ENCODE data around the gene POU6F2. TPM values are rescaled to one million over a fixed set of nuclear protein-coding genes. Genes with fewer than 3 reads are reported as not detected.

The POU6F2 gene
- total RNA-seq, 1 experiment from 2014 or later = 0.27 TPM

DNA sequence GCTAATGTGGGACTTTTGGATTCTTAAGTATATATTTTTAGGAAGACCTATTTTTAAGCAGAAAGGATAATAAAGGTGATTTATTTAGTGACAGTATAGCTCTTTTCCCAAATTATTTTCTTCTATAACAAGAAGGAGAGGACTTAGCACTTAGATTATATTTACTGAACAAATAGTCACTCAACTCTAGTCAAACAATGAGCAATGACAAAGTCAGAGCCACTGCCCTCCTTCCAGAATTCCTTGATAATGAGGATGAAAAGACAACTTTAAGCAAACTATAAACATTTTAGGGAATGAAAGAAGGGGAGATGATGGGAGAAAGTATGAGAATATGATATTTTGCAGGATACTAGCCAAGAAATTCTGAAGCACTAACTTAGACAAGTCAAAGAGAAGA lies 295.0 kb downstream of the POU6F2 start (continued):
- no peak for TF ChIP-seq REST (IDR thresholded peaks at IDR 0.05; ENCODE audit: low read depth)
- no peak for TF ChIP-seq ELF1 (IDR thresholded peaks at IDR 0.05; ENCODE audit: borderline replicate concordance, low read depth)
- no peak for TF ChIP-seq ATF3 (IDR thresholded peaks at IDR 0.05)
- TF ChIP-seq, protein P1, sequence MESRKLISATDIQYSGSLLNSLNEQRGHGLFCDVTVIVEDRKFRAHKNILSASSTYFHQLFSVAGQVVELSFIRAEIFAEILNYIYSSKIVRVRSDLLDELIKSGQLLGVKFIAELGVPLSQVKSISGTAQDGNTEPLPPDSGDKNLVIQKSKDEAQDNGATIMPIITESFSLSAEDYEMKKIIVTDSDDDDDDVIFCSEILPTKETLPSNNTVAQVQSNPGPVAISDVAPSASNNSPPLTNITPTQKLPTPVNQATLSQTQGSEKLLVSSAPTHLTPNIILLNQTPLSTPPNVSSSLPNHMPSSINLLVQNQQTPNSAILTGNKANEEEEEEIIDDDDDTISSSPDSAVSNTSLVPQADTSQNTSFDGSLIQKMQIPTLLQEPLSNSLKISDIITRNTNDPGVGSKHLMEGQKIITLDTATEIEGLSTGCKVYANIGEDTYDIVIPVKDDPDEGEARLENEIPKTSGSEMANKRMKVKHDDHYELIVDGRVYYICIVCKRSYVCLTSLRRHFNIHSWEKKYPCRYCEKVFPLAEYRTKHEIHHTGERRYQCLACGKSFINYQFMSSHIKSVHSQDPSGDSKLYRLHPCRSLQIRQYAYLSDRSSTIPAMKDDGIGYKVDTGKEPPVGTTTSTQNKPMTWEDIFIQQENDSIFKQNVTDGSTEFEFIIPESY (IDR thresholded peaks at IDR 0.05; ENCODE audit: extremely low read depth, insufficient replicate concordance, low read length) = no peak

GRCh38 chr7:39280337-39280736 lies 302.6 kb downstream of the POU6F2 start:
- DNase-seq (ENCODE audit: low read depth, low spot score) = no peak
- Histone ChIP-seq H4K20me1 (ENCODE audit: insufficient read depth) (no peaks in the 10 kb centered on the region), H3K79me2 (ENCODE audit: insufficient read depth, low read length) (no peaks in the 10 kb centered on the region), H3K4me2 (ENCODE audit: low read length) (no peak overlapping the region), H2AFZ (ENCODE audit: low read depth, low read length, poor library complexity, severe bottlenecking) (no peak overlapping the region), H3K27me3 (ENCODE audit: insufficient read depth, low read length) (peaks cover 13% of the 10 kb centered on the region), H3K4me3 (replicated peaks in 1 of 2; ENCODE audit: low read depth in 1 of 2, low read length in 2 of 2) (no peak overlapping the region), H3K36me3 (ENCODE audit: control insufficient read depth in 1 of 2, insufficient read depth in 2 of 2, low read length in 2 of 2) (no peaks in the 10 kb centered on the region), H3K27ac (ENCODE audit: low read depth, low read length) (no peak overlapping the region), H3K4me1 (ENCODE audit: control insufficient read depth in 1 of 2, insufficient read depth in 2 of 2, low read length in 2 of 2) (no peaks in the 10 kb centered on the region), H3K9me3 (ENCODE audit: control insufficient read depth in 1 of 2, insufficient read depth in 1 of 2, low read depth in 1 of 2, low read length in 2 of 2) (no peaks in the 10 kb centered on the region), H3K9me2 (ENCODE audit: insufficient read depth) (no peaks in the 10 kb centered on the region), H3K9ac (ENCODE audit: low read length) (no peak overlapping the region)
- ChIA-PET RAD21 (ENCODE audit: low non-redundant PET in 1 of 2, low total read pairs in 2 of 2, uncharacterized antibody in 2 of 2, unreplicated experiment in 2 of 2) (no interaction called here), POLR2A (no interaction called here), CTCF (no interaction called here)
- no TSS peak for BruUV-seq (replicated peaks)
- intact Hi-C loops (cut with micrococcal nuclease) = no loop called here
- ATAC-seq = no peak
- TF ChIP-seq EZH2 (IDR thresholded peaks at IDR 0.05) = no peak
- TF ChIP-seq SIN3A (IDR thresholded peaks at IDR 0.05; ENCODE audit: low read depth) = no peak
- no peak for TF ChIP-seq EGR1 (IDR thresholded peaks at IDR 0.05; ENCODE audit: low read depth)
- no peak for TF ChIP-seq POLR2A (IDR thresholded peaks at IDR 0.05; ENCODE audit: borderline replicate concordance, extremely low read depth, insufficient read depth, insufficient read length)
- TF ChIP-seq, protein P2, sequence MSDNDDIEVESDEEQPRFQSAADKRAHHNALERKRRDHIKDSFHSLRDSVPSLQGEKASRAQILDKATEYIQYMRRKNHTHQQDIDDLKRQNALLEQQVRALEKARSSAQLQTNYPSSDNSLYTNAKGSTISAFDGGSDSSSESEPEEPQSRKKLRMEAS (IDR thresholded peaks at IDR 0.05) = no peak
- TF ChIP-seq YY1 (IDR thresholded peaks at IDR 0.05; ENCODE audit: extremely low read depth, insufficient replicate concordance, low read depth, low read length) = no peak
- no peak for TF ChIP-seq ZNF274 (IDR thresholded peaks at IDR 0.05; ENCODE audit: low read depth, low read length)
- TF ChIP-seq JUND (IDR thresholded peaks at IDR 0.05) = no peak
- no peak for TF ChIP-seq FOSL1 (IDR thresholded peaks at IDR 0.05; ENCODE audit: low read depth)
- no peak for TF ChIP-seq TCF7L2 (IDR thresholded peaks at IDR 0.05; ENCODE audit: borderline replicate concordance, extremely low read depth, insufficient read depth, insufficient read length)
- no peak for TF ChIP-seq POLR2AphosphoS5 (IDR thresholded peaks at IDR 0.05; ENCODE audit: low read depth, low read length)
- no peak for TF ChIP-seq ATF3 (IDR thresholded peaks at IDR 0.05)
- TF ChIP-seq CEBPB (IDR thresholded peaks at IDR 0.05; ENCODE audit: low read depth) = no peak
- no peak for TF ChIP-seq EZH2phosphoT487 (IDR thresholded peaks at IDR 0.05; ENCODE audit: borderline replicate concordance)
- TF ChIP-seq SRF (IDR thresholded peaks at IDR 0.05; ENCODE audit: low read depth) = no peak
- no peak for TF ChIP-seq CTCF (IDR thresholded peaks at IDR 0.05 in 2 of 3, conservative IDR thresholded peaks at IDR 0.05 in 1 of 3; ENCODE audit: borderline replicate concordance in 1 of 3, insufficient read depth in 1 of 3, low read depth in 2 of 3, low read length in 2 of 3)
